ENCODE data around the gene ZNF606. TPM values are rescaled to one million over a fixed set of nuclear protein-coding genes. Genes with fewer than 3 reads are reported as not detected.

Gene ZNF606
- total and polyA plus RNA-seq, 10 of the 15 experiments (the other 5 are each of a cell fraction or from before 2014, with no cell fraction given): 2.2 to 10.6 (median 7.6) TPM

GRCh38 chr19:58047672-58048071 is 45.1 kb upstream of the ZNF606 start:
- POLR2A ChIA-PET: no interaction called here
- RAD21 ChIA-PET (ENCODE audit: unreplicated experiment): no interaction called here
- TF ChIP-seq NR2C1 (IDR thresholded peaks at IDR 0.05): no peak
- no peak for TF ChIP-seq PML (IDR thresholded peaks at IDR 0.05; ENCODE audit: low read length)
- no peak for TF ChIP-seq STAT1 (conservative IDR thresholded peaks at IDR 0.05)
- TF ChIP-seq KDM1A (IDR thresholded peaks at IDR 0.05; ENCODE audit: borderline replicate concordance): no peak
- TF ChIP-seq SREBF1 (IDR thresholded peaks at IDR 0.05; ENCODE audit: low read length): no peak
- no peak for TF ChIP-seq BACH1 (IDR thresholded peaks at IDR 0.05; ENCODE audit: borderline replicate concordance)
- 45% methylated on average over 12 of the region's 12 CpGs for WGBS (ENCODE audit: insufficient coverage, insufficient replicate concordance, low lambda C conversion rate, missing lambda C conversion rate)
- Histone ChIP-seq H3K9me3 (replicated peaks; ENCODE audit: control insufficient read depth, insufficient read depth, low read length) (peaks cover 2% of the 10 kb centered on the region; the same call in 1 of the 3 replicates), H3K9ac (ENCODE audit: control insufficient read depth, insufficient read depth, low read length) (no peak overlapping the region), H2AFZ (ENCODE audit: control insufficient read depth, low read depth, low read length) (no peak overlapping the region), H4K20me1 (ENCODE audit: control insufficient read depth, insufficient read depth) (no peaks in the 10 kb centered on the region), H3K4me2 (ENCODE audit: control insufficient read depth, insufficient read depth) (no peak overlapping the region), H3K27me3 (replicated peaks in 1 of 2; ENCODE audit: control insufficient read depth in 2 of 2, insufficient read depth in 2 of 2, low read length in 1 of 2) (no peaks in the 10 kb centered on the region), H3K36me3 (ENCODE audit: control insufficient read depth in 2 of 2, insufficient read depth in 2 of 2, low read length in 1 of 2) (no peaks in the 10 kb centered on the region), H3K4me3 (no peak overlapping the region), H3K4me1 (ENCODE audit: control insufficient read depth, insufficient read depth, low read length) (no peaks in the 10 kb centered on the region), H3K79me2 (ENCODE audit: control insufficient read depth, insufficient read depth, low read length) (no peaks in the 10 kb centered on the region), H3K27ac (ENCODE audit: control insufficient read depth, insufficient read depth) (no peak overlapping the region)
- SMC1A ChIA-PET (ENCODE audit: uncharacterized antibody, unreplicated experiment): no interaction called here
- intact Hi-C loops (cut with micrococcal nuclease; ENCODE audit: unreplicated experiment) (no loop called here), in situ Hi-C loops (cut with MboI) (no loop called here)
- ATAC-seq (no peak), FAIRE-seq (no peak), DNase-seq (ENCODE audit: low read depth, low spot score) (no peak)
- CTCF ChIA-PET: no interaction called here
- BruUV-seq (replicated peaks): no TSS peak

DNA sequence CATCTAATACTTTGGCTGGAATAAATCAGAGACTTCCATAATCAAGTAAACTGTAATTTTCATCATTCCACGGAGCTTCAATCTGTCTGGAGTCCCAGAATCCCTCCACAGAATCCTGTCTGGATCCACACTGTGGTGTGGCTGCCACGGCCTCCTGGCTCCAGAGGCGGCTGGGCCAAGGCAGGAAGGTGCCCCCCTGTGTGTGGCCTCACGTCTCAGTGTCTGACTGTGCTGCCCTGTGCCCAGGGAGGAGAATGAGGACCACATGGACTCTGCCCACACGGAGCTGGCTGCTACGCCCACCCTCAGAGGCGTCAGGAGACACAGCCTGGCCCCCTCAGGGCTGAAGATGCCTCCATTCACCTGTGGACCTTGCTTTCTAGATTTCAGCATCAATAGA is 44.2 kb upstream of the ZNF606 start:
- POLR2A ChIA-PET: no interaction called here
- H3K9me3 ChIP-seq (replicated peaks; ENCODE audit: control insufficient read depth, insufficient read depth, low read length): peaks cover 2% of the 10 kb centered on the region; the same call in 1 of the 3 replicates
- no peak overlapping the region for H3K9ac ChIP-seq (ENCODE audit: control insufficient read depth, insufficient read depth, low read length)
- H3K79me2 ChIP-seq (ENCODE audit: control insufficient read depth, insufficient read depth, low read length): no peaks in the 10 kb centered on the region
- TF ChIP-seq, protein P1, sequence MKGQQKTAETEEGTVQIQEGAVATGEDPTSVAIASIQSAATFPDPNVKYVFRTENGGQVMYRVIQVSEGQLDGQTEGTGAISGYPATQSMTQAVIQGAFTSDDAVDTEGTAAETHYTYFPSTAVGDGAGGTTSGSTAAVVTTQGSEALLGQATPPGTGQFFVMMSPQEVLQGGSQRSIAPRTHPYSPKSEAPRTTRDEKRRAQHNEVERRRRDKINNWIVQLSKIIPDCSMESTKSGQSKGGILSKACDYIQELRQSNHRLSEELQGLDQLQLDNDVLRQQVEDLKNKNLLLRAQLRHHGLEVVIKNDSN (IDR thresholded peaks at IDR 0.05; ENCODE audit: borderline replicate concordance, extremely low read length, insufficient read depth, low read depth, low read length): no peak
- TF ChIP-seq KAT2A (conservative IDR thresholded peaks at IDR 0.05; ENCODE audit: control insufficient read depth, low read depth, low read length) (no peak), MYB (IDR thresholded peaks at IDR 0.05; ENCODE audit: borderline replicate concordance, low read depth, low read length) (no peak), IKZF1 (conservative IDR thresholded peaks at IDR 0.05) (no peak), NRF1 (conservative IDR thresholded peaks at IDR 0.05; ENCODE audit: low read depth, low read length) (no peak), EZH2 (IDR thresholded peaks at IDR 0.05; ENCODE audit: borderline replicate concordance, control insufficient read depth, low read depth, low read length) (no peak), SMARCA5 (IDR thresholded peaks at IDR 0.05) (no peak)
- TF ChIP-seq, protein P2, sequence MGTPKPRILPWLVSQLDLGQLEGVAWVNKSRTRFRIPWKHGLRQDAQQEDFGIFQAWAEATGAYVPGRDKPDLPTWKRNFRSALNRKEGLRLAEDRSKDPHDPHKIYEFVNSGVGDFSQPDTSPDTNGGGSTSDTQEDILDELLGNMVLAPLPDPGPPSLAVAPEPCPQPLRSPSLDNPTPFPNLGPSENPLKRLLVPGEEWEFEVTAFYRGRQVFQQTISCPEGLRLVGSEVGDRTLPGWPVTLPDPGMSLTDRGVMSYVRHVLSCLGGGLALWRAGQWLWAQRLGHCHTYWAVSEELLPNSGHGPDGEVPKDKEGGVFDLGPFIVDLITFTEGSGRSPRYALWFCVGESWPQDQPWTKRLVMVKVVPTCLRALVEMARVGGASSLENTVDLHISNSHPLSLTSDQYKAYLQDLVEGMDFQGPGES (IDR thresholded peaks at IDR 0.05): no peak
- TF ChIP-seq, protein P3, sequence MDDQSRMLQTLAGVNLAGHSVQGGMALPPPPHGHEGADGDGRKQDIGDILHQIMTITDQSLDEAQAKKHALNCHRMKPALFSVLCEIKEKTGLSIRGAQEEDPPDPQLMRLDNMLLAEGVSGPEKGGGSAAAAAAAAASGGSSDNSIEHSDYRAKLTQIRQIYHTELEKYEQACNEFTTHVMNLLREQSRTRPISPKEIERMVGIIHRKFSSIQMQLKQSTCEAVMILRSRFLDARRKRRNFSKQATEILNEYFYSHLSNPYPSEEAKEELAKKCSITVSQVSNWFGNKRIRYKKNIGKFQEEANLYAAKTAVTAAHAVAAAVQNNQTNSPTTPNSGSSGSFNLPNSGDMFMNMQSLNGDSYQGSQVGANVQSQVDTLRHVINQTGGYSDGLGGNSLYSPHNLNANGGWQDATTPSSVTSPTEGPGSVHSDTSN (IDR thresholded peaks at IDR 0.05; ENCODE audit: insufficient replicate concordance, low read depth, low read length): no peak
- H4K20me1 ChIP-seq (ENCODE audit: control insufficient read depth, insufficient read depth): no peaks in the 10 kb centered on the region
- H3K36me3 ChIP-seq (ENCODE audit: control insufficient read depth in 2 of 2, insufficient read depth in 2 of 2, low read length in 1 of 2): no peaks in the 10 kb centered on the region
- 6% methylated on average over 7 of the region's 7 CpGs for WGBS (ENCODE audit: insufficient coverage, insufficient replicate concordance, low lambda C conversion rate, missing lambda C conversion rate)
- SMC1A ChIA-PET (ENCODE audit: uncharacterized antibody, unreplicated experiment): no interaction called here
- H3K27me3 ChIP-seq (replicated peaks in 1 of 2; ENCODE audit: control insufficient read depth in 2 of 2, insufficient read depth in 2 of 2, low read length in 1 of 2): no peaks in the 10 kb centered on the region
- no peak overlapping the region for H3K27ac ChIP-seq (ENCODE audit: control insufficient read depth, insufficient read depth)
- no peak for ATAC-seq
- in situ Hi-C loops (cut with MboI) (no loop called here), intact Hi-C loops (cut with micrococcal nuclease; ENCODE audit: unreplicated experiment) (no loop called here)
- H3K4me1 ChIP-seq (ENCODE audit: control insufficient read depth, insufficient read depth, low read length): no peaks in the 10 kb centered on the region
- RAD21 ChIA-PET (ENCODE audit: unreplicated experiment): no interaction called here
- H3K4me2 ChIP-seq (ENCODE audit: control insufficient read depth, insufficient read depth): no peak overlapping the region
- FAIRE-seq: no peak
- no peak overlapping the region for H2AFZ ChIP-seq (ENCODE audit: control insufficient read depth, low read depth, low read length)
- BruUV-seq (replicated peaks): no TSS peak
- CTCF ChIA-PET: no interaction called here
- no peak for DNase-seq (ENCODE audit: low read depth, low spot score)
- H3K4me3 ChIP-seq: no peak overlapping the region

All from GM12878 (cell line).